ENCODE results near the gene SEMA4B. TPM values are rescaled to one million over a fixed set of nuclear protein-coding genes. Genes with fewer than 3 reads are reported as not detected.
"Not testable (repeated sequence)": the region's sequence is repeated elsewhere in the genome, so short reads cannot be mapped to it uniquely, and the experiment has no call there.

SEMA4B gene
- total RNA-seq, 1 donor from 2014 or later, result 15.8 TPM

GRCh38 chr15:90178468-90179435 lies 22.4 kb upstream of the SEMA4B start:
- DNase-seq (ENCODE audit: low spot score), result no peak

- DNase-seq (ENCODE audit: low spot score), result no peak
Measured at GRCh38 chr15:90181776-90182175, 19.4 kb upstream of the SEMA4B start.

GRCh38 chr15:90184119-90184785 lies 16.9 kb upstream of the SEMA4B start:
- DNase-seq (ENCODE audit: low spot score), result no peak

- DNase-seq (ENCODE audit: low spot score), result peak; percentile 93
Measured at GRCh38 chr15:90184786-90185704, 16.1 kb upstream of the SEMA4B start.

GRCh38 chr15:90187257-90187868 lies 13.8 kb upstream of the SEMA4B start:
- DNase-seq (ENCODE audit: low spot score), result no peak

- DNase-seq (ENCODE audit: low spot score), result not testable (repeated sequence)
Measured at GRCh38 chr15:90188065-90188464, 13.1 kb upstream of the SEMA4B start.

- DNase-seq (ENCODE audit: low spot score), result no peak
Measured at GRCh38 chr15:90188914-90189748, 12.0 kb upstream of the SEMA4B start.

GRCh38 chr15:90189781-90190467 lies 11.2 kb upstream of the SEMA4B start:
- DNase-seq (ENCODE audit: low spot score), result no peak

- no peak for DNase-seq (ENCODE audit: low spot score)
Measured at GRCh38 chr15:90190606-90191343, 10.4 kb upstream of the SEMA4B start.

- DNase-seq (ENCODE audit: low spot score), result no peak
Measured at GRCh38 chr15:90191344-90191687, 9.8 kb upstream of the SEMA4B start.

- no peak for DNase-seq (ENCODE audit: low spot score)
Measured at GRCh38 chr15:90191794-90192509, 9.2 kb upstream of the SEMA4B start.

GRCh38 chr15:90192961-90193786 lies 8.0 kb upstream of the SEMA4B start:
- no peak for DNase-seq (ENCODE audit: low spot score)

- no peak for DNase-seq (ENCODE audit: low spot score)
Measured at GRCh38 chr15:90194655-90195054, 6.5 kb upstream of the SEMA4B start.

- DNase-seq (ENCODE audit: low spot score), result no peak
Measured at GRCh38 chr15:90200534-90201129, 498 bp upstream of the SEMA4B start.

- no peak for DNase-seq (ENCODE audit: low spot score)
Measured at GRCh38 chr15:90201944-90202375, 830 bp downstream of the SEMA4B start.

GRCh38 chr15:90202929-90203328 lies 1.8 kb downstream of the SEMA4B start:
- no peak for DNase-seq (ENCODE audit: low spot score)

- DNase-seq (ENCODE audit: low spot score), result no peak
Measured at GRCh38 chr15:90203473-90203872, 2.3 kb downstream of the SEMA4B start.
